GM12872 (cell line): ENCODE data around the gene DTWD2.

Source experiments
- CTCF ChIP-seq: IDR thresholded peaks from 3 replicates; pipeline ENCODE4 v1.5.1; 2011; ENCODE audit warnings: low read depth, mild to moderate bottlenecking, low read length, moderate library complexity; ENCODE audit not compliant: insufficient read depth

The DTWD2 gene

GRCh38 chr5:119031011-119031886 is 42.9 kb upstream of the DTWD2 start:
- TF ChIP-seq CTCF = no peak

- TF ChIP-seq CTCF = no peak
These were observed 40.2 kb upstream of the DTWD2 start for GRCh38 chr5:119028575-119028974.

- no peak for TF ChIP-seq CTCF
These were observed 34.4 kb upstream of the DTWD2 start for GRCh38 chr5:119022773-119023172.

- peak; percentile 48; the same call in 2 of the 3 replicates for TF ChIP-seq CTCF
These were observed 33.8 kb upstream of the DTWD2 start for GRCh38 chr5:119022017-119022745.

- TF ChIP-seq CTCF = no peak
These were observed 32.9 kb upstream of the DTWD2 start for GRCh38 chr5:119021149-119021732.

- no peak for TF ChIP-seq CTCF
These were observed 31.6 kb upstream of the DTWD2 start for GRCh38 chr5:119019949-119020348.

- no peak for TF ChIP-seq CTCF
These were observed 31.2 kb upstream of the DTWD2 start for GRCh38 chr5:119019501-119019900.
